A549 (cell line): Measurements from ENCODE around the gene MYO1B.

ENCODE experiments used
- CTCF ChIP-seq: fragments of >200 bp; sonication (Bioruptor Twin); formaldehyde crosslinking; IDR thresholded peaks from 3 replicates; pipeline ENCODE4 v1.5.1; 2016
- PHF8 ChIP-seq: fragments of 200-600 bp; sonication (generic); IDR thresholded peaks from 2 replicates; pipeline ENCODE4 v1.6.1; 2016; ENCODE audit warnings: low read depth, mild to moderate bottlenecking, antibody characterized with exemption, moderate library complexity, borderline replicate concordance
- POLR2A ChIP-seq: IDR thresholded peaks from 2 replicates; pipeline ENCODE4 v1.6.1; 2012; ENCODE audit warnings: mild to moderate bottlenecking, low read length

- no peak for TF ChIP-seq CTCF
- TF ChIP-seq POLR2A, result no peak
- TF ChIP-seq PHF8, result no peak
Observed at GRCh38 chr2:191351921-191352320, 106.7 kb downstream of the MYO1B start.
